Measurements from ENCODE around the gene ANKRD18A. TPM values are rescaled to one million over a fixed set of nuclear protein-coding genes. Genes with fewer than 3 reads are reported as not detected.

The ANKRD18A gene
- total and polyA plus RNA-seq, 2 of the 13 experiments (the other 11 are each of a cell fraction or from before 2014, with no cell fraction given): 5.9 to 7.6 TPM

- TF ChIP-seq ZBTB40 (IDR thresholded peaks at IDR 0.05) (no peak), ZBTB40 (CRISPR knock-in tag; IDR thresholded peaks at IDR 0.05) (no peak), AGO2 (optimal IDR thresholded peaks at IDR 0.05; ENCODE audit: low read depth, low read length) (no peak), ZNF335 (CRISPR knock-in tag; IDR thresholded peaks at IDR 0.05) (no peak), ZNF207 (IDR thresholded peaks at IDR 0.05; ENCODE audit: borderline replicate concordance) (no peak), BCLAF1 (IDR thresholded peaks at IDR 0.05) (no peak), ZNF878 (CRISPR knock-in tag; IDR thresholded peaks at IDR 0.05) (no peak), SCMH1 (CRISPR knock-in tag; IDR thresholded peaks at IDR 0.05; ENCODE audit: borderline replicate concordance) (no peak), TBX3 (IDR thresholded peaks at IDR 0.05; ENCODE audit: borderline replicate concordance) (no peak)
These were observed 29.5 kb upstream of the ANKRD18A start (continued) for GRCh38 chr9:38649731-38650363.
